ACC112 (cell line): ENCODE measurements around the gene RBBP4.

Experiments used
- H2AFZ ChIP-seq: fragments of 200-600 bp; sonication (generic); one replicate; pipeline ENCODE4 v1.6.0; 2017; ENCODE audit warnings: antibody characterized with exemption, low read length; ENCODE audit not compliant: unreplicated experiment
- H3K27ac ChIP-seq: fragments of 200-600 bp; sonication (generic); 2 replicates; pipeline ENCODE4 v1.5.1; 2014; ENCODE audit warnings: low read depth, mild to moderate bottlenecking, antibody characterized with exemption, low read length, moderate library complexity
- H3K27me3 ChIP-seq: fragments of 200-600 bp; sonication (generic); 2 replicates; pipeline ENCODE4 v1.6.1; 2014; ENCODE audit warnings: mild to moderate bottlenecking, antibody characterized with exemption, low read length, moderate library complexity, mixed read lengths; ENCODE audit not compliant: insufficient read depth
- H3K36me3 ChIP-seq: fragments of 200-600 bp; sonication (generic); 2 replicates; pipeline ENCODE4 v1.6.1; 2016; ENCODE audit warnings: mild to moderate bottlenecking, antibody characterized with exemption, low read length, moderate library complexity, mixed read lengths; ENCODE audit not compliant: insufficient read depth
- H3K4me1 ChIP-seq: fragments of 200-600 bp; sonication (generic); one replicate; pipeline ENCODE4 v1.6.1; 2016; ENCODE audit warnings: low read length, mixed read lengths; ENCODE audit not compliant: insufficient read depth, unreplicated experiment, control insufficient read depth
- H3K4me3 ChIP-seq: fragments of 200-600 bp; sonication (generic); 2 replicates; pipeline ENCODE4 v1.5.1; 2014; ENCODE audit warnings: mild to moderate bottlenecking, low read depth, low read length
- H3K79me2 ChIP-seq: fragments of 200-600 bp; sonication (generic); one replicate; pipeline ENCODE4 v1.6.0; 2016; ENCODE audit warnings: low read length; ENCODE audit not compliant: control insufficient read depth, unreplicated experiment, insufficient read depth

RBBP4 gene

DNA sequence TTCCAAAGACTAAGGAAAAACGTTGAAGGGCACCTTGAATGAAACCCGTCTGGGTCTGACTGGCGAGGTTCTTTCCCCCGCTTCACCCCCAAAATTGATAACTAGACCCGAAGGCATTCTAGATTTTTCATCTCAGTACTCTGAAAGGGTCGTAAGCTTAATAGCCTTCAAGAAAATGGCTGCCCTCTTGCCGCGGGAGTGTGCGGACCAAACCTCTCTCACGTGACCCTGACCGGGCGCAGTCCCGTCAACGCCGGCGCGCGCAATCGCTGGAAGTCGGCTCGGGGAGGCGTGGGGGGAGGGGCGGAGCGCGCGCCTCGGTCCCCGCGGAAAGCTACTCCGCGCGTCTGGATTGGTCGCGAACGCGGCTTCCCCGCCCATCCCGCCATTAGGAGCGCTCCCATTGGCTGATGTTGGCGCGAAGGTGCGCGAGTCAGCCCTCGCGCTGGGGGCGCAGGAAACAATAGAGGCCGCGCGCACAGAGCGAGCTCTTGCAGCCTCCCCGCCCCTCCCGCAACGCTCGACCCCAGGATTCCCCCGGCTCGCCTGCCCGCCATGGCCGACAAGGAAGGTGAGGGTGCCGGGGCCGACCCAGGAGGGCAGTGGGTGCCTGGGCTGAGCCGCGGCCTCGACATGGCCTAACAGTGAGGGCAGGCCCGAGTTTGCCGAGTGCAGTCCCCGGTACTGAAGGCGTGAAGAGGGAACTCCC lies at the start of gene RBBP4:
Gene RBBP4, plus strand, starts transcription at position 457 of the 709 bp plus-strand sequence. Its CDS starts 99 bp downstream, at position 556.
- Histone ChIP-seq H3K27ac (peak within 1 kb of the TSS; percentile 98), H3K27me3 (no peaks in the 10 kb centered on the region), H3K79me2 (peaks cover 74% of the 10 kb centered on the region), H3K36me3 (peaks cover 35% of the 10 kb centered on the region), H3K4me1 (peaks cover 36% of the 10 kb centered on the region), H2AFZ (peak within 1 kb of the TSS; percentile 99), H3K4me3 (peak within 1 kb of the TSS; percentile 95)

GRCh38 chr1:32605711-32606424 lies 45.1 kb upstream of the RBBP4 start:
- no peaks in the 10 kb centered on the region for H3K79me2 ChIP-seq
- H3K4me3 ChIP-seq = no peak overlapping the region
- no peak overlapping the region for H2AFZ ChIP-seq
- H3K4me1 ChIP-seq = no peaks in the 10 kb centered on the region
- no peaks in the 10 kb centered on the region for H3K36me3 ChIP-seq
- H3K27me3 ChIP-seq = no peaks in the 10 kb centered on the region
- H3K27ac ChIP-seq = no peak overlapping the region

DNA sequence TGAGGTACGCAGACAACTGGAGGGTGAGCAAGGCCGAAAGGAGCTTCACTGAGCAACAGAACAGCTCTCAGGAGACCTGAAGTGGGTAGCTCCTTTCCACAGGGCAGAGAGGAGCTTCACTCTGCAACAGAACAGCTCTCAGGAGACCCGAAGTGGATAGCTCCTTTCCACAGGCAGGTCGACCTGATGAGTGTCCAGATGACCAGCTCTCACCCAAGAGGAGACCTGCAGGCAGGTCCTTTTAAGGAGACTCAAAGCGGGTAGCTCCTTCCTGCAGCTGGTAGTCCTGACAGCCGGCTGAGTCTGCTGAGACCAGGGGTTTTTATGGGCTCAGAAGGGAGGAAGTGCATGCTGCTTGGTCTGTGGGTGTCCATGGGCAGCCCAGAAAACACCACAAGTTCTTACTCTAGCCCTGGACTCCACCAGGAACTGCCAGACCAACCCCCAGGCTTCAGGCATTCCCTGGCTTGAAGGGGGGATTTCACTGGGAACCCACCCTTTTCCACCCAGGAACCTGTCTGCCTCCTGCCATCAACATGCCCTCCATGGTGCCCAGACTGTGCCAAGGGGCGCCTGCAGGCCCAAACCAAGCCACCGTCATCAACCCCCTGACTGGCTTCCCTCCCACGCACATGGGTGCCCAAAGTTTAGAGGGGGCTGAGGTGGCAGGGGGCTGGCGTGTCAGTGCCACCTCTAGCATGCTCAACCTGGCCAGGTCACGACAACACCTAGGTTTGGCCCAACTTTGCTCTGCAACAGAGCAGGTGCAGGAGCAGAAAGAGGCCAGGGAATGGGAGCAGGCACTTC lies 44.2 kb upstream of the RBBP4 start:
- no peak overlapping the region for H3K4me3 ChIP-seq
- no peaks in the 10 kb centered on the region for H3K79me2 ChIP-seq
- H3K36me3 ChIP-seq = no peaks in the 10 kb centered on the region
- no peaks in the 10 kb centered on the region for H3K4me1 ChIP-seq
- no peak overlapping the region for H2AFZ ChIP-seq
- H3K27me3 ChIP-seq = no peaks in the 10 kb centered on the region
- H3K27ac ChIP-seq = no peak overlapping the region

GRCh38 chr1:32609180-32609579 lies 41.8 kb upstream of the RBBP4 start:
- H3K79me2 ChIP-seq = no peaks in the 10 kb centered on the region
- no peak overlapping the region for H3K4me3 ChIP-seq
- H3K4me1 ChIP-seq = no peaks in the 10 kb centered on the region
- no peaks in the 10 kb centered on the region for H3K27me3 ChIP-seq
- H3K36me3 ChIP-seq = no peaks in the 10 kb centered on the region
- H2AFZ ChIP-seq = no peak overlapping the region
- H3K27ac ChIP-seq = no peak overlapping the region

DNA sequence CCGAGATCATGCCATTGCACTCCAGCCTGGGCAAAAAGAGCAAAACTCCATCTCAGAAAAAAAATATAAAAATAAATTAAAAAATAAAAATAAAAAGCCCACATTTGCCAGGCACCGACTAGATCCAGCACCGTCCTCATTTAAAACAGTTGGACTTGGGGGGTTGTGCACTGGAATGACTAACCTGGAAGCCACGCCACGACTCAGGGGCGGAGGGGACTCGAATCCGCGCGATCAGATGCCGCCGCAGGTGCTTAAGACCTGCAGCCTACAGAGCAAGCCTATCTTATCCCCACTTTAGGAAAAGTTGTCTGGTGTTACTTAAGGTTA lies 39.2 kb upstream of the RBBP4 start:
- H3K36me3 ChIP-seq = no peaks in the 10 kb centered on the region
- H3K4me3 ChIP-seq = peak overlapping the region; percentile 76
- no peaks in the 10 kb centered on the region for H3K4me1 ChIP-seq
- H3K27ac ChIP-seq = no peak overlapping the region
- no peaks in the 10 kb centered on the region for H3K79me2 ChIP-seq
- H3K27me3 ChIP-seq = no peaks in the 10 kb centered on the region
- H2AFZ ChIP-seq = peak overlapping the region; percentile 77

DNA sequence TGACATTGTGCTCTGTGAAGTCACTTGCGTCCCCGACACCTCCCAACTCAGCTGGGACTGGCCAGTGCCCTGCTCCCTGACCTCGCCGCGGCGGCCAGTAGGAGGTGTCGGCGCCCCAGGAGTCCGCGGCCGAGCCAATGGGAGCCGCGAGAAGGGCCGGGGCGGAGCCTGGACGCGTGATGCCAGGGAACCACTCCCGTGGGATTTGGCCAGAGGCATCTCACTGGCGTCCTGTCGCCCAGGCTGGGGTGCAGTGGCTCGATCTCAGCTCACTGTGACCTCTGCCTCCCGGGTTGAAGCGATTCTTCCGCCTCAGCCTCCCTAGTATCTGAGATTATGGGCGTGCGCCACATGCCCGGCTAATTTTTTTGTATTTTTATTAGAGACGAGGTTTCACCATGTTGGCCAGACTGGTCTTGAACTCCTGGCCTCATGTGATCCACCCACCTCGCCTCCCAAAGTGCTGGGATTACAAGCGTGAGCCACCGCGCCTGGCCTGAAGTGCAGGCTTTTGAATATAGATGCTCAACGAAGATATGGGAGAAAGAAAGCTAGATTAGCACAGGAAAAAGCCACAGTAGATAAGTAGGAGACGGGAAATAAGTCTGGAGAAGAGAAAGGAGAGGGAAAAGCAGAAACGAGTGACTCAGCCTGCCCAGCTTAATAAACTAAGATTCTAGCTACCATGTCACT lies 38.7 kb upstream of the RBBP4 start:
- peak overlapping the region; percentile 76 for H3K4me3 ChIP-seq
- H3K27ac ChIP-seq = no peak overlapping the region
- peak overlapping the region; percentile 77 for H2AFZ ChIP-seq
- H3K27me3 ChIP-seq = no peaks in the 10 kb centered on the region
- no peaks in the 10 kb centered on the region for H3K79me2 ChIP-seq
- no peaks in the 10 kb centered on the region for H3K4me1 ChIP-seq
- no peaks in the 10 kb centered on the region for H3K36me3 ChIP-seq

GRCh38 chr1:32613472-32613871 lies 37.5 kb upstream of the RBBP4 start:
- H3K27ac ChIP-seq = no peak overlapping the region
- H3K79me2 ChIP-seq = no peaks in the 10 kb centered on the region
- H3K27me3 ChIP-seq = no peaks in the 10 kb centered on the region
- no peaks in the 10 kb centered on the region for H3K36me3 ChIP-seq
- H3K4me3 ChIP-seq = no peak overlapping the region
- no peak overlapping the region for H2AFZ ChIP-seq
- no peaks in the 10 kb centered on the region for H3K4me1 ChIP-seq

- H3K36me3 ChIP-seq = no peaks in the 10 kb centered on the region
- no peak overlapping the region for H3K27ac ChIP-seq
Observed at GRCh38 chr1:32618673-32619221, 32.3 kb upstream of the RBBP4 start.

GRCh38 chr1:32619701-32620485 lies 31.1 kb upstream of the RBBP4 start:
- Histone ChIP-seq H3K27me3 (no peaks in the 10 kb centered on the region), H3K27ac (no peak overlapping the region), H3K79me2 (no peaks in the 10 kb centered on the region), H2AFZ (no peak overlapping the region), H3K36me3 (no peaks in the 10 kb centered on the region), H3K4me1 (no peaks in the 10 kb centered on the region), H3K4me3 (no peak overlapping the region)

More at GRCh38 chr1:32618673-32619221, 32.3 kb upstream of the RBBP4 start:
- no peak overlapping the region for H2AFZ ChIP-seq
- H3K4me1 ChIP-seq = no peaks in the 10 kb centered on the region
- H3K27me3 ChIP-seq = no peaks in the 10 kb centered on the region
- no peak overlapping the region for H3K4me3 ChIP-seq
- H3K79me2 ChIP-seq = no peaks in the 10 kb centered on the region
